KG1 (cell line): ENCODE measurements around the gene CFAP69.
"Not testable (repeated sequence)": the region's sequence is repeated elsewhere in the genome, so short reads cannot be mapped to it uniquely, and the experiment has no call there.

Experiments used
- DNase-seq: peaks from one replicate; lab custom pipeline; 2025; lab: John Stamatoyannopoulos, UW

The CFAP69 gene

DNA sequence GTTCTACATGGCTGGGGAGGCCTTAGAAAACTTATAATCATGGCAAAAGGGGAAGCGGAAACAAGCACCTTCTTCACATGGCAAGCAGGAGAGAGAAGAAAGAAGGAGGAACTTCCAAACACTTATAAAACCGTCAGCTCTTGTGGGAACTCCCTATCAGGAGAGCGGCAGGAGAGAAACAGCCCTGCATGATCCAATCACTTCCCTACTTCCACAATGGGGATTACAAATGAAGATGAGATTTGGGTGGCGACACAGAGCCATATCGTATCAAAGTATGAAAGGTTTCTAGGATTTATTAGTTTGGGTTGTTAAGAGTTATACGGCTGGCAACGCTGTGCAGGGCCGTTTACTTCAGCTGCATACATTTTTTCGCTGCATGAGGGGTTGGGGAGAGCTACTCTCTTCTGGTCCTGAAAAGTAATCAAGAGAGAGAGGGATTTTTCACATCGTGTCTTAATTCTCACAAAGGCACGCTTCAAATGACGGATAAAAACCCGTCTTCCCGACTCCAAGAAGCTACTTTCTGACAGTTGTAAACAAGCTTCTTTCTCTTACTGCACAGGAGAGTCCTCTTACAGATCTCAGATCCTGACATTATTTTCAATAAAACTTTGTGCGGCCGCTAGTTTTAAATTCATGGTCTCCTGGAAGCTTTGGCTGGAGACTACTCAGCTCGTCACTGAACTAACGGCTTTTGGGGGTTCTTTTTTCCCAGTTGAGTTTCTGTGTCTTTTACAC lies 100.8 kb downstream of the CFAP69 start:
- peak; percentile 66 for DNase-seq

- peak; percentile 97 for DNase-seq
These were observed 101.6 kb downstream of the CFAP69 start, which contains the start of gene GTPBP10 for GRCh38 chr7:90346336-90347125. TSS of gene GTPBP10 (plus strand) at chr7:90346716. CDS start at chr7:90346742, 26 bp downstream.

- DNase-seq: no peak
These were observed 102.8 kb downstream of the CFAP69 start for GRCh38 chr7:90347759-90348158.

- DNase-seq: no peak
These were observed 104.3 kb downstream of the CFAP69 start for GRCh38 chr7:90349305-90349704.

DNA sequence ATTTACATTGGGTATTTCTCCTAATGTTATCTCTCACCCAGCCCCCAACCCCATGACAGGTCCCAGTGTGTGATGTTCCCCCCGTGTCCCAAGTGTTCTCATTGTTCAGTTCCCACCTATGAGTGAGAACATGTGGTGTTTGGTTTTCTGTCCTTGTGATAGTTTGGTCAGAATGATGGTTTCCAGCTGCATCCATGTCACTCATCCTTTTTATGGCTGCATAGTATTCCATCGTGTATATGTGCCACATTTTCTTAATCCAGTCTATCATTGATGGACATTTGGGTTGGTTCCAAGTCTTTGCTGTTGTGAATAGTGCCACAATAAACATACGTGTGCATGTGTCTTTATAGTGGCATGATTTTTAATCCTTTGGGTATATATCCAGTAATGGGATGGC lies 105.1 kb downstream of the CFAP69 start:
- not testable (repeated sequence) for DNase-seq

DNA sequence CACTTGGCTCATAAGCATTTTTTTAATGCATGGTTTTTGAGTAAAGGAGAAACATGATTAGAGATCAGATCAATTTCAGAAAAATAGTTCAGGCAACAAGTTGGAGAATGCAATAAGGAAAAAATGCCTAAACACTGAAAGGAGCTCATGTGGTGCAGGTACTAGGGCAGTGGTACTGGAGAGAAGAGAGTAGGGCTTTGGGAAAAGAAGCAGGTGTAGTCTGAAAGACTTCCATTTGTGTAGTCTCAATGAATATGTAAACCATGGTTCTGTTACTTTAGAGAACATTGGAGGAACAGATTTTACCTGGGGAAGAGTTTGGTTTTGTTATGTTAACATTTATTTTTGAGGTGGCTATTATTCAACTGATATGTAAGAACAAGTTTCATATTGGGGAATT lies 107.0 kb downstream of the CFAP69 start:
- no peak for DNase-seq
